HG03139 (cell line): ENCODE data around the gene AMMECR1.
"Not testable (repeated sequence)": the region's sequence is repeated elsewhere in the genome, so short reads cannot be mapped to it uniquely, and the experiment has no call there.

ENCODE experiments used
- ATAC-seq: cut with Tn5 transposase; IDR thresholded peaks from one replicate; pipeline ENCODE4 v1.9.1; 2021; ENCODE audit not compliant: unreplicated experiment

Gene AMMECR1

GRCh38 chrX:110173192-110174175, 144.4 kb downstream of the AMMECR1 start:
- no peak for ATAC-seq

- ATAC-seq, result peak; percentile 98
These were observed 145.7 kb downstream of the AMMECR1 start for GRCh38 chrX:110172215-110172614.

GRCh38 chrX:110171442-110171841, 146.4 kb downstream of the AMMECR1 start:
- ATAC-seq, result no peak

GRCh38 chrX:110170029-110170428, 147.9 kb downstream of the AMMECR1 start:
- no peak for ATAC-seq

- ATAC-seq, result no peak
These were observed 149.3 kb downstream of the AMMECR1 start for GRCh38 chrX:110168585-110168984.

- no peak for ATAC-seq
These were observed 149.9 kb downstream of the AMMECR1 start for GRCh38 chrX:110167952-110168451.

- ATAC-seq, result no peak
These were observed 154.4 kb downstream of the AMMECR1 start for GRCh38 chrX:110163488-110163887.

- ATAC-seq, result no peak
These were observed 155.0 kb downstream of the AMMECR1 start for GRCh38 chrX:110162867-110163266.

GRCh38 chrX:110162131-110162530, 155.8 kb downstream of the AMMECR1 start:
- ATAC-seq, result no peak

- no peak for ATAC-seq
These were observed 156.6 kb downstream of the AMMECR1 start for GRCh38 chrX:110161361-110161686.

- ATAC-seq, result no peak
These were observed 158.0 kb downstream of the AMMECR1 start for GRCh38 chrX:110159865-110160264.

GRCh38 chrX:110159235-110159634, 158.7 kb downstream of the AMMECR1 start:
- ATAC-seq, result no peak

GRCh38 chrX:110157444-110157843, 160.4 kb downstream of the AMMECR1 start:
- no peak for ATAC-seq

GRCh38 chrX:110156167-110156754, 161.6 kb downstream of the AMMECR1 start:
- no peak for ATAC-seq

GRCh38 chrX:110155759-110156158, 162.1 kb downstream of the AMMECR1 start:
- no peak for ATAC-seq

- not testable (repeated sequence) for ATAC-seq
These were observed 163.6 kb downstream of the AMMECR1 start for GRCh38 chrX:110154328-110154727.

- ATAC-seq, result no peak
These were observed 164.0 kb downstream of the AMMECR1 start for GRCh38 chrX:110153896-110154295.

GRCh38 chrX:110153244-110153643, 164.6 kb downstream of the AMMECR1 start:
- no peak for ATAC-seq

GRCh38 chrX:110146521-110146920, 171.4 kb downstream of the AMMECR1 start:
- no peak for ATAC-seq

GRCh38 chrX:110145854-110146253, 172.0 kb downstream of the AMMECR1 start:
- peak; percentile 54 for ATAC-seq

GRCh38 chrX:110145311-110145710, 172.6 kb downstream of the AMMECR1 start:
- ATAC-seq, result no peak
